ENCODE measurements around the gene GRIK4. TPM values are rescaled to one million over a fixed set of nuclear protein-coding genes. Genes with fewer than 3 reads are reported as not detected.

Gene GRIK4
- total RNA-seq, 1 experiment from 2014 or later, result not detected

DNA sequence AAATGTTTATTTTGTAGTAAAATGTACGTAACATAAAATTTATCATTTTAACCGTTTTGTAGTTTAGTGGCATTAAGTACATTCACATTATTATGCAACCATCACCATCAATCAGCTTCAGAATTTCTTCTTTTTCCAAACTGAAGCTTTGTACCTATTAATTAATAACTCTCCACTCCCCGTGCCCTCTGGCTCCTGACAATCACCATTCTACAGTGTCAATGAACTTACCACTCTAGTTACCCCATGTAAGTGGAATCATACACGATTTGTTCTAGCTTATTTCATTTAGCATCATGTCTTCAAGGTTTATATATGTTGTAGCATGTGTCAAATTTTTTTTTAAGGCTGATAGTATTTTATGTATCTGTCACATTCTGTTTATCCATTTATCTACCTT lies 522.1 kb downstream of the GRIK4 start:
- no peak for DNase-seq (ENCODE audit: low spot score)

DNA sequence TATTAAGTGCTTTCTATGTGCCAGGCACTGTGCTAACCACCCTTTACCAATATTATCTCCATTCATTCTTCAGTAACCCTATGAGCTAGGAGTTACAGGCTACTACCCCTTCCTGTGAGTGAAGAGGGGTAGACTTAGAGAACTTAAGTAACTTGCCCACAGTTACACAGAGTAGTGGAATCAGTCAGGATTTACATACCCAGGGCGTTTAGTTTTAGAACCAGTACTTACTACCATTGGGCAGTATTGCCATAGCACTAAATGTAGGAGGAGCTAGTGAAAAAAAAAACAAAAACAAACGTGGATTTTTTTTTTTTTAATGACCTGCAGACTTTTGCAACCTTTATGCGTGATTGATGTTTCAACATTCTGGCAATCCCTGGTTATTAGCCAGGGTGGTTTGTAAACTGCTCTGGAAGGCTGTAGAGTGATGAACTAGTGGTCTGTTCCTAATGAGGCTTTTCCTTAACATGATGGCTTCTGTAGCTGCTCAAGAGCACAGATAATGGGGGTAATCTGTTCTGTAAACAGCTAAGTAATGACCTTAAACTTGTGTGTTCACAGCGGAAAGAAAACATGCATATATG lies 523.7 kb downstream of the GRIK4 start:
- no peak for DNase-seq (ENCODE audit: low spot score)

DNA sequence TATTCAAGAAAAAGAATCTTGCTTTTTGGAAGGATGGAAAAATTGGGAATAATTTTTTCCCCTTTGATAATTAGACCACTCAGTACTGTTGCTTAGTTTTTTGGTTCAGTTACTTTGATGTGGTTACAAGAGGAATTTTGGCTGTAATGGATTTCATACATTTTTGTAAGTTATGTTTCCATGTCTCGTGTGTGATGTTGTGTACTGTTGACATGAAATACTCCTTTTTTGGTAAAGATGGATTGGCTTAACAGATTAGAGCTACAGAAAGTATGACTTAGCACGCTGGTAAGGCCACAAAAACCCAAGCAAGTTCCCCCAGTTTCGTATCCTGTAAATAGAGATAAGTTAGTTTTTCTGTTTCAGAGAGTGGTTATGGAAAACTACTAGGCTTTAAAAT lies 524.2 kb downstream of the GRIK4 start:
- no peak for DNase-seq (ENCODE audit: low spot score)

DNA sequence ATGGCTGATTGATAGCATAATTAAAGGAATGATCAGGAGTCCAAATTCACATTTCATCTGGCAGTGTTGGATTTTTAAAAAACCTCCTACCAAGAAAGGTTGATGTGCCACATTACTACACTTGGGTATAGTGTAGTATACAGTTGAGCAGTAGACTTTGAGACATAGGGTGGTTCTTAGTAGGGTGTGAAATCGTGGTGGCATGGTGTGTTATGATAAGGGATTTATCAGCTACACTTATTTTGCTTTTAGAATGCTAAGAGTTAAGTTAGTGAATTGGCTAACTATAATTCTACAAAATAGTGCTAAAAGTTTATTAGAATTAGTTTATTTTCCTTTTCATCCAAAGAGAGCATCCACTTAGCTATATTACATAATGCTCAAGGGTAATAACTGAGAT lies 525.5 kb downstream of the GRIK4 start:
- no peak for DNase-seq (ENCODE audit: low spot score)

Other genes with a start within 250 kb of the GRIK4 start
- 0.38 and 0.44 TPM in 2 replicates for gene TLCD5, start 186.4 kb upstream of the GRIK4 start, total RNA-seq (2014; rRNA removed; shearing (Covaris generic))
- 44.7 and 45.1 TPM in 2 replicates for gene ARHGEF12, start 175.3 kb upstream of the GRIK4 start, total RNA-seq (2014; rRNA removed; shearing (Covaris generic))